Measurements from ENCODE around the gene LRRC14B. TPM values are rescaled to one million over a fixed set of nuclear protein-coding genes. Genes with fewer than 3 reads are reported as not detected.

Gene LRRC14B
- total and polyA plus RNA-seq, 4 donors, result 0.09 TPM; not detected in 3

DNA sequence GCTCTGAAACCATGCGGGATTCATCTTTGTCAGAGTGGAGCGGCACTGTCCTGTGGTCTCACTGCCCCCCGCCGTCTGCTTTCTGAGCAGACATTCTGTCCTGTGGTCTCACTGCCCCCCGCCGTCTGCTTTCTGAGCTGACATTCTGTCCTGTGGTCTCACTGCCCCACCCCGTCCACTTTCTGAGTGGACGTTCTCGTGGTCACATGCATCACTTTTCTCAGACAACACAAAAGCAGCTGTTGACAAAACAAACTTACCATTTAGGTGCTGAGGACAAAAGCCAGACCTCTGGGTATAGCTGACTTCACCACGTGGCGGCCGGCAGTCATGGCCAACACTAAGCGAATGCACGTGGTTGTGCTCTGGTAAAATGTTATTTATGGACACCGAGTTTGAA lies 2.8 kb downstream of the LRRC14B start (continued):
- TF ChIP-seq REST (IDR thresholded peaks at IDR 0.05), result no peak
- no peak for TF ChIP-seq MAX (IDR thresholded peaks at IDR 0.05)
- TF ChIP-seq CTCF (IDR thresholded peaks at IDR 0.05; ENCODE audit: low read depth, low read length, missing input control), result no peak
- TF ChIP-seq HNF4G (IDR thresholded peaks at IDR 0.05), result no peak

DNA sequence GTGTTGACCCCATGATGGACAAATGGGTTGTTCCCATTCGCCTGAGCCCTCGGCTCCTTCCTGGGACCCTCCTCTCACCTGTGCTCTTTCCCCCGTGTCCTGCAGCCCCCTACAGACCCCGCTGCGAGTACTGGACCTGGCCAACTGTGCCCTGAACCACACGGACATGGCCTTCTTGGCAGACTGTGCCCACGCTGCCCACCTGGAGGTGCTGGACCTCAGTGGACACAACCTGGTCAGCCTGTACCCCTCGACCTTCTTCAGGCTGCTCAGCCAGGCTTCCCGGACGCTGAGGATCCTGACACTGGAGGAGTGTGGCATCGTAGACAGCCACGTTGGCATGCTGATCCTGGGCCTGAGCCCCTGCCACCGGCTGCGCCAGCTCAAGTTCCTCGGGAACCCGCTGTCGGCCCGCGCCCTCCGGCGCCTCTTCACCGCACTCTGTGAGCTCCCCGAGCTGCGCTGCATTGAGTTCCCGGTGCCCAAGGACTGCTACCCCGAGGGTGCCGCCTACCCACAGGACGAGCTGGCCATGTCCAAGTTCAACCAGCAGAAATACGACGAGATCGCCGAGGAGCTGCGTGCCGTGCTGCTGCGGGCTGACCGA lies 3.4 kb downstream of the LRRC14B start:
- TF ChIP-seq FOXA2 (IDR thresholded peaks at IDR 0.05) (no peak), NR2F2 (IDR thresholded peaks at IDR 0.05) (no peak), RXRA (IDR thresholded peaks at IDR 0.05) (no peak), TAF1 (conservative IDR thresholded peaks at IDR 0.05) (no peak), CTCF (IDR thresholded peaks at IDR 0.05; ENCODE audit: low read depth, low read length, missing input control) (no peak), HNF4A (conservative IDR thresholded peaks at IDR 0.05) (no peak), SP1 (IDR thresholded peaks at IDR 0.05) (no peak), REST (IDR thresholded peaks at IDR 0.05) (no peak), FOXA1 (IDR thresholded peaks at IDR 0.05) (no peak), YY1 (IDR thresholded peaks at IDR 0.05) (no peak), MAX (IDR thresholded peaks at IDR 0.05) (no peak), GABPA (IDR thresholded peaks at IDR 0.05 in 1 of 2, conservative IDR thresholded peaks at IDR 0.05 in 1 of 2) (no peak)
- TF ChIP-seq, protein P1, sequence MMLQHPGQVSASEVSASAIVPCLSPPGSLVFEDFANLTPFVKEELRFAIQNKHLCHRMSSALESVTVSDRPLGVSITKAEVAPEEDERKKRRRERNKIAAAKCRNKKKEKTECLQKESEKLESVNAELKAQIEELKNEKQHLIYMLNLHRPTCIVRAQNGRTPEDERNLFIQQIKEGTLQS (IDR thresholded peaks at IDR 0.05), result no peak
- TF ChIP-seq, protein P2, sequence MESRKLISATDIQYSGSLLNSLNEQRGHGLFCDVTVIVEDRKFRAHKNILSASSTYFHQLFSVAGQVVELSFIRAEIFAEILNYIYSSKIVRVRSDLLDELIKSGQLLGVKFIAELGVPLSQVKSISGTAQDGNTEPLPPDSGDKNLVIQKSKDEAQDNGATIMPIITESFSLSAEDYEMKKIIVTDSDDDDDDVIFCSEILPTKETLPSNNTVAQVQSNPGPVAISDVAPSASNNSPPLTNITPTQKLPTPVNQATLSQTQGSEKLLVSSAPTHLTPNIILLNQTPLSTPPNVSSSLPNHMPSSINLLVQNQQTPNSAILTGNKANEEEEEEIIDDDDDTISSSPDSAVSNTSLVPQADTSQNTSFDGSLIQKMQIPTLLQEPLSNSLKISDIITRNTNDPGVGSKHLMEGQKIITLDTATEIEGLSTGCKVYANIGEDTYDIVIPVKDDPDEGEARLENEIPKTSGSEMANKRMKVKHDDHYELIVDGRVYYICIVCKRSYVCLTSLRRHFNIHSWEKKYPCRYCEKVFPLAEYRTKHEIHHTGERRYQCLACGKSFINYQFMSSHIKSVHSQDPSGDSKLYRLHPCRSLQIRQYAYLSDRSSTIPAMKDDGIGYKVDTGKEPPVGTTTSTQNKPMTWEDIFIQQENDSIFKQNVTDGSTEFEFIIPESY (IDR thresholded peaks at IDR 0.05), result no peak
- WGBS, result 95% methylated on average over 36 of the region's 36 CpGs
- no peak for DNase-seq (ENCODE audit: low spot score)
- H3K9me3 ChIP-seq (ENCODE audit: control insufficient read depth in 4 of 4, low read length in 3 of 4), result no peaks in the 10 kb centered on the region
- H3K9ac ChIP-seq (ENCODE audit: low read depth in 1 of 2, low read length in 2 of 2), result no peak overlapping the region
- no peaks in the 10 kb centered on the region for H3K27me3 ChIP-seq (ENCODE audit: control insufficient read depth in 4 of 4, insufficient read depth in 4 of 4, low read length in 3 of 4)
- no peaks in the 10 kb centered on the region for H3K36me3 ChIP-seq (ENCODE audit: control insufficient read depth in 4 of 4, insufficient read depth in 3 of 4, low read depth in 1 of 4, low read length in 3 of 4)
- no peak overlapping the region for H3K4me3 ChIP-seq (ENCODE audit: low read depth in 1 of 3, low read length in 3 of 3)
- peaks cover 2 to 16% (median 13%) of the 10 kb centered on the region in 4 donors for H3K4me1 ChIP-seq (ENCODE audit: control insufficient read depth in 4 of 4, insufficient read depth in 4 of 4, low read length in 3 of 4)
- H3K27ac ChIP-seq (ENCODE audit: low read depth in 1 of 2, low read length in 2 of 2), result no peak overlapping the region

All from liver (tissue), 9 donors.